22Rv1 (cell line): ENCODE data around the gene KLF17.

Experiments
- CTCF ChIP-seq: fragments of 450-650 bp; IDR thresholded peaks from 2 replicates; pipeline ENCODE4 v1.5.1; 2017; ENCODE audit warnings: mild to moderate bottlenecking
- ZFX ChIP-seq: fragments of 450-650 bp; IDR thresholded peaks from 2 replicates; pipeline ENCODE4 v1.6.1; 2017; ENCODE audit warnings: antibody characterized with exemption, borderline replicate concordance

DNA sequence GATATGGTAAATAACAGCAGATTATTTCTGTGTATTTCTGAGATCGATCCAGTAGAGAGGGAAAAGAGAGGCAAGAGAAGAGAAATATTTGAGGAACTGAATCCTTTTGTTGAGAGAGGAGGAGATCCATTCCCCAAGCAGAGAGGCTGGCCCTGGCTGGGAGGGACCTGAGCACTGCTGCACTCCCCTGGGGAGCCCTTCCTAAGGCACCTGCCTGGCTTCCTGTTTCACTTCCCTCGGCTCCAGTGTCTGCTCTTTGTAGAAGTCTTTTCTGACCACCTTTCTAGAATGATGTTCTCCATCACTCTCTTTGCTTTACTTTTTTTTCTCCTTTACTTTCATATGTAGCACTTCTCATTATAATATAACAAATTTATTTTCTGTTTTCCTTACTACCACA, 45.1 kb upstream of the KLF17 start:
- TF ChIP-seq CTCF (no peak), ZFX (no peak)
